ENCODE results near the gene POLR1H.
"Not testable (repeated sequence)": the region's sequence is repeated elsewhere in the genome, so short reads cannot be mapped to it uniquely, and the experiment has no call there.

POLR1H gene, protein sequence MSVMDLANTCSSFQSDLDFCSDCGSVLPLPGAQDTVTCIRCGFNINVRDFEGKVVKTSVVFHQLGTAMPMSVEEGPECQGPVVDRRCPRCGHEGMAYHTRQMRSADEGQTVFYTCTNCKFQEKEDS

DNA sequence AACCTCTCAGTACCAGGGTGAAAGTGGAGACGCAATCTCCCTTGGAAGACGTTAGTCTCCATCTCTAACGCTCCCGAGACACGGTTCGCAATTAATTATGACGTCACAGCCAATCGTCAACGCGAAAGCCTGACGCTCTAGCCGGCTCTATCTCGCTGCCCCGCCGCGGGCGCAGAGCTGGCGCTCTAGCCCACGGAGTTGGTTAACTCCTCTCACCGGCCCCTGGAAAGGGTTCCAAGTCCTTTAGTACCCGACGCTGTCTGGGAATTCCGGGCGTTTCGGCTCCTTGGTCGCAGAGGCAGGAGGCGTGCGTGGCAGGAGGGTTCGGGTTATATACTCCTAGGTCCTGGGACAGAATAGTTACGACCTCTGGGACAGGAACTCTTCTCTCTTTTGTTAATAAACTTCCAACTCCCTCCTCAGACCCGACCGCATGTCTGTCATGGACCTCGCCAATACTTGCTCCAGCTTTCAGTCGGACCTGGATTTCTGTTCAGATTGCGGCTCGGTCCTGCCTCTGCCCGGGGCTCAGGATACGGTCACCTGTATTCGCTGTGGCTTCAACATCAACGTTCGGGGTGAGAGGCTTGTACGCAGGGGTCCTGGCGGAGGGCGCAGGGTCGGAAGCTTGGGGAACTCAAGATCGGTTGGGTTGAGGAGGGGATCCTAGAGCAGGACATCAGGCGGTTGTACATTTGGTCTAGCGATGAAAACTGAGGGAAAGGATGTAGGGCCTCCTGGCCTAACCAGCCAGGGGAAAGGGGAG lies at the start of gene POLR1H:
TSS of gene POLR1H (plus strand) at position 174 of the 766 bp plus-strand sequence. CDS start at position 434, 260 bp downstream.
- DNase-seq (ENCODE audit: low read depth) = peak; percentile 76

GRCh38 chr6:30013291-30013922 lies 47.7 kb upstream of the POLR1H start:
- DNase-seq (ENCODE audit: low read depth) = no peak

- DNase-seq (ENCODE audit: low read depth) = no peak
Observed at GRCh38 chr6:30019819-30020218, 41.2 kb upstream of the POLR1H start.

DNA sequence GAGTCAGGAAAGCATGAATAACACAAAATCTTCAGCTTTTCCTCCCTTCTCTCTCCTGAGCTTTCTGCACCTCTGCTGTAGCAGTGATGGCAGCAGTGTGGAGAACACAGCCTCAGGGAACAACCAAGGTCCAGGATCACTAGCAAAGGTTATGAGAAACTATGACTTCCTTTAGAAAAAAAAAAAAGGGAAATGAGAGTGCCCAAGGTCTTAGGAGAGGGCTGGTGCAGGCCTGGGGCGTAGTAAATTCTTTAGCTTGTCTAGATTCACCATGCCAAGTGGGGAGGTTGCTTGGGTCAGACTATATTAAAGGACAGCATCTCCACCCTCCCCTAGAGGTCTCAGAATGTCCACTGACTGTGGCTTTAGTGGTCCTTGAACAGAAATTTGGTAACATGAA lies 40.4 kb upstream of the POLR1H start:
- no peak for DNase-seq (ENCODE audit: low read depth)

DNA sequence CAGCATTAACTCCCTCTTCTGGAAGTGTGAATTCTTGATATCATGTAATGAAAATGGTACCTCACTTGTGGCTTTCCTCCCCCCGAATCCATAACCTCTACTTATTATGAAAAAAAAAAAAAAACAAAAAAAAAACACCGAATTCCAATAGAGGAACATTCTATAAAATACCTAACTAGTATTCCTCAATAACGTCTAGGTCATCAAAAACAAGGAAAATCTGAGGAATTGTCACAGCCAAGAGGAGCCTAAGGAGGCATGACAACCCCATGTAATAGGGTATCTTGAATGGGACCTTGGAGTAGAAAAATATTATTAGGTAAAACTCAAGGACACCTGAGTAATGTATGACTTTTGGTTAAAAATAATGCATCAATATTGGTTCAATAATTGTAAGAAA lies 38.9 kb upstream of the POLR1H start:
- DNase-seq (ENCODE audit: low read depth) = no peak

GRCh38 chr6:30022712-30023111 lies 38.4 kb upstream of the POLR1H start:
- DNase-seq (ENCODE audit: low read depth) = not testable (repeated sequence)

- DNase-seq (ENCODE audit: low read depth) = no peak
Observed at GRCh38 chr6:30025186-30025585, 35.9 kb upstream of the POLR1H start.

DNA sequence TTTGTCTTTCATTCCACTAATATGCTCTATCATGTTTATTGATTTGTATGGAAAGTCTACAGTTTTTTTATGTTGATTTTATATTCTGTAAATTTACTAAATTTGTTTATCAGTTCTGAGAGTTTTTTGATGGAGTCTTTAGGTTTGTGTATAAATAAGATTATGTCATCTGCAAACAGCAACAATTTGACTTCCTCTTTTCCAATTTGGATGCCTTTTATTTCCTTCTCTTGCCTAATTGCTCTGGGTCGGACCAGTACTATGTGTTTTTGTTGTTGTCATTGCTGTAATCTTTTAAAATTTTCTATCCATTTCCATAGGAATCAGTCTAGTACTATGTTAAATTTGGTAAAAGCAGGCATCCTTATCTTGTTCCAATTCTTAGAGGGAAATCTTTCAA lies 31.5 kb upstream of the POLR1H start:
- DNase-seq (ENCODE audit: low read depth) = no peak

DNA sequence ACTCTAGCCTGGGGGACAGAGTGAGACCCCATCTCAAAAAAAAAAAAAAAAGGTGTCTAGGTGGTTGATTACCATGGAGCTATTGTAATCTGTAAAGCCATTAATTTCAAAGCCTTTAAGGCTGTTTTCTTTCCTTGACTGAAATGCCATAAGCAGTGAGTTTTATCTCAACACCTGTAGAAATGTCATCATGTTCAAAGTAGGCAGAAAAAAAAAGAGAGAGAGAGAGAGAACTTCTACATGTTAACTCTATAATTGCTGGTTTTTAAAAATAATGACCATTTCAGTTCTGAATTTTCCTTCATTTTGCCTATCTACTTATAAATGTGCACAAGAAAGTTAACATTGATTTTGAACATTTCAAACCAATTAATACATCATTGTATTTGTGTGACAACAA lies 29.7 kb upstream of the POLR1H start:
- no peak for DNase-seq (ENCODE audit: low read depth)

DNA sequence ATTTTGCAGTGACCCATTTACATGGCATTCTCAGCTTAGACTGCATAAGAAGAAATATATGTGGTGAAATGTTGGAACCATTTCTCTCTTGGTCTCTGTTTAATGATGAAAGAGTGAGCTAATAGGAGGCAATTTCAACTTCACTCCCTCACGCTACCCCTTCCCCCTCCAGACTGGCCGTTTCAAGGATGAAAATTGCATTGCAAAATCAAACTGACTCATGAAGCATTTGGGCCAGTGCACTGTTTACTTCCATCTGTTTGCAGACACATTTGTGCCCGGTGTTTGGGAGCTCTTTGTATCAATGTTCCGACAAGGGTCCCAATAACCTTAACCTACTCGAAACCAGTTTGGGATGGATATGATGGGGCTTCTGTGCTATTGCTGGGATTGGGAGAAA lies 27.6 kb upstream of the POLR1H start:
- not testable (repeated sequence) for DNase-seq (ENCODE audit: low read depth)

DNA sequence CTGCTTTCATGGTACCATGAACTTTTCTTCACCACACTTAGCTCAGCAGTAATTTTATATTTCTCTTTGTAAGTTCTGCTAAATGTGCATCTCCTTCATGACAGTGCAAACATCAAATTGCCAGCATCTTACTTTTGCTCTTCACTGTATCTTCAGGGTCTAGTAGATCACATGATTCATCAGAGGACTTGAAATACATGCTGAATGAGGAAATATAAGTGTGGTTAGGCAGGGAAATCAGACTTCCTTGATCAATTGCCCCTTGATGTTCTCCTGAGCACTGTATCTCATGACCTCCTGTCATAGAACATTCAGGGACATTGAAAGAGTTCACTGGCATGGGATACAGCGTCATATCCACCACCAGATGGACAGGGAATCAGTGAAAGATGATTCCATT lies 25.3 kb upstream of the POLR1H start:
- DNase-seq (ENCODE audit: low read depth) = no peak

- DNase-seq (ENCODE audit: low read depth) = no peak
Observed at GRCh38 chr6:30037182-30037788, 23.8 kb upstream of the POLR1H start.

- no peak for DNase-seq (ENCODE audit: low read depth)
Observed at GRCh38 chr6:30041221-30041620, 19.8 kb upstream of the POLR1H start.

- DNase-seq (ENCODE audit: low read depth) = no peak
Observed at GRCh38 chr6:30041821-30042220, 19.2 kb upstream of the POLR1H start.

DNA sequence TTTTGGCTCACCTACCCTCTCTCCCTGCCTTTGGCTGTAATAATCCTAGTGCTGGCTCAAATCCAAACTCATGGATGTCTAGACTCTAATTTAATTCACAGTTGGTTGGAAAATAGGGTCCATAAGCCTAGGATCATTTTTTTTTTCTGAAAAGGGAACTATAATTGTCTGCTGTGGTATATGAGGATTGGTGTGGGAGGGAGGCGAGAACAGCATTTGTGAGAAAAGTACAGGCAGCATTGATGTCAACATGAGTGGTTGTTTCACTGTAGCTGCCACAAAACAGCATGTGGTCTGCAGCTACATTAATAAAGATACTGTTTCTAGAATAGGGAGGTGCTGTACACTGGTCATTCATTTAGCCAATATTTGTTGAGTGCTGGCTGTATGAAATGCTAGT lies 18.6 kb upstream of the POLR1H start:
- DNase-seq (ENCODE audit: low read depth) = no peak

- DNase-seq (ENCODE audit: low read depth) = no peak
Observed at GRCh38 chr6:30042914-30043313, 18.2 kb upstream of the POLR1H start.

DNA sequence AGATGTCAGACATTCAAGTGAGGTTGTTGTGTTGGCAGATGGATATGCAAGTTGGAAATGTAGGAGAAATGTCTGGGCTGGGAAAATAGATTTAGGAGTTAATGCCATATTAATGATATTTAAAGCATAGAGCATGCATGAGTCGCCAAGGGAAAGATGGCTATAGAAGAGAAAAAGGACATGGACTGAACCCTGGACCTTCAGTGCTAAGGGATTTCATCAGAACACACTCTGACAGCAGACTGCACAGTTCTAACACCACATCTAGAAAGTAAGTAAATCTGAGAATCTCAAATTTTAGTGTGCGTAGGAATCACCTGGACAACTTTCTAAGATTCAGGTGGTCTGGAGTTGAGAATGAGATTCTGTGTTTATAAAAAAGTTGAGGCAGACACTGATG lies 17.3 kb upstream of the POLR1H start:
- no peak for DNase-seq (ENCODE audit: low read depth)

DNA sequence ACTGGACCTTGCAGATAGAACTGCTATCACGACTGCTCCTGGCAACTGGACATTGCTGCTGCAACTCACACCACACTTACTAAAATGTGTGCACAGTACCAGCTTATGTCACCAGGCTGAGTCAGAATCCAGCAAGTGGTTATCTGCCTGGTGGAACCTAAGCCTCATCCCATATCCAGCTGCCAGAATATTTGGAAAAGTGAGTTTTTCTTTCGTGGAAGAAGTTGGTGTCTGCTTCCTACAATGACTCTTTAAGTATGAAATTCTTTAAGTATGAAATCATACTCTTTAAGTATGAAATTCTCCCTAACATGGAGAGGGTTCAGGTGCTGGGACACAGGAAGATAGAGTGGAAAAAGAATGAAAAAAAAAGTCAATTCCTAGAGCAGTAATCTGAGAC lies 16.4 kb upstream of the POLR1H start:
- no peak for DNase-seq (ENCODE audit: low read depth)

DNA sequence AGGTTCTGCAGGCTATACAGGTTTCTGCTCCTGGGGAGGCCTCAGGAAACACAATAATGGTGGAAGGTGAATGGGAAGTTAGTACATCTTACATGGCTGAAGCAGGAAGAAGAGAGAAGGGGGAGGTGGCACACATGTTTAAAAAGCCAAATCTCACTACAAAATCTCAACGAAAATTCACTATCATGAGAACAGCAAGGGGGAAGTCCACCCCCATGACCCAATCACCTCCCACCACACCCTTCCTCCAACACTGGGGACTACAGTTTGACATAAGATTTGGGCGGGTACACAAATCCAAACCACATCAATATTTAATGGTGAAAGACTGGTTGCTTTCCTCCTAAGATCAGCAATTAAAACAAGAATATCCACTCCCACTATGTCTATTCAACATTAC lies 13.8 kb upstream of the POLR1H start:
- no peak for DNase-seq (ENCODE audit: low read depth)

GRCh38 chr6:30053682-30054081 lies 7.4 kb upstream of the POLR1H start:
- DNase-seq (ENCODE audit: low read depth) = no peak

DNA sequence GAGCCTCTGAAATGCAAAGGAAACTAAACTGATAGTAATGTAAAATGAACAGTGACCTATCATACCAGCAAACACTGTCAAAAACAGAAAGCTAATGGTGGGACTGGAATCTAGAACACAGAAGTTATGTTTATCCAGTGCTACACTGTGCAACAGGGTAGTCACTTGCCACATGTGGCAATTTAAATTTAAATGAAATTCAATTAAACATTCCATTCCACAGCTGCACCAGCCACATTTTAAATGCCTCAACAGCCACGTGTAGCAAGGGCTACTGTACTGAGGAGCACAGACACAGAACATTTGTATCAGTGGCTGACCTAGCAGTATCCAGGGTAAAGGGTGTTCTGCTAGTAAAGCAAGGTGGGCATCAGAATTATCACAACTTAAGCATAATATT lies 5.6 kb upstream of the POLR1H start:
- no peak for DNase-seq (ENCODE audit: low read depth)

DNA sequence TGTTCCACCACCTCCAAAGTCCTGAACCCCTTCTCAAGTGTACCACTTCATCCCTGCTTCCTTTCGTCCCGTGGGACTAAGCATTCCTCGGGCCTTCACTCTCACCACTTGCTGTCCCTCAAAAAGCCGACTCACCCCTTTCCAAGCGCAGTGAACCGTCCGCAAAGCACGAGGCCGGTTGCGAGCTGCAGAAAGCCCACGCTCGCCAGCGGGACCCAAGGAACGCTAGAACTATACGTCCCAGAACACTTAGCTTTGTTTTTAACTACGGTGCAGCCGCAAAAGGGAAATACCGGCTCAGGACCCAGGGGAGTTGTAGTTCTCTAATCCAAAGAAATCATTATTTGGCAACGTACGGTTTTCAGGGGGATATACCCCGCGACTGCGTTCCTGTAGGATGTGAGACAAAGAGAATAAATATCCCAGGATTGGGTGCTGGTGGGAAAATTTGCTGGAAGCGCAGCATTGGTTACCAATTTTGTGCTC lies 416 bp upstream of the POLR1H start:
- no peak for DNase-seq (ENCODE audit: low read depth)

DNA sequence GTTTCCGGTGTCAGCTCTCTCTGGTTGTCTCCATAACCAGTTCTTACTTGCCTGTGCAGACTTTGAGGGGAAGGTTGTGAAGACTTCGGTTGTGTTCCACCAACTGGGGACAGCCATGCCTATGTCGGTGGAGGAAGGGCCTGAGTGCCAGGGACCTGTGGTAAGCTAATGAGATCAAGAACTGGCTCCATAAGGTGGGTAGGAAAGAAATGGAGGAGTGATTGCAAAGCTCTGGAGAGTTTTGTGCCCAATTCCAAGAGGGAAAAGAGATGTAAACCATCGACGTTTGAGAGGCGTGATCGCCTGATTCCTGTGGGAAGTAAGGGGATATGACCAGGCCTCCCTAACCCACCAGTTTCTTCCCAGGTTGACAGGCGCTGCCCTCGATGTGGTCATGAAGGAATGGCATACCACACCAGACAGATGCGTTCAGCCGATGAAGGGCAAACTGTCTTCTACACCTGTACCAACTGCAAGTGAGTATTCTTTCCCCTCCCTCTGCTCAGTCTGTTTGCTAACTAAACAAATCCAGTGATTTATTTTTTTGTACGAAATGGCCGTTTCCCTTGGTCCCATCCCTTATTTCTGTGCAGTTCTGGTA lies 893 bp downstream of the POLR1H start:
- no peak for DNase-seq (ENCODE audit: low read depth)

All from stimulated activated CD8-positive, alpha-beta memory T cell treated with anti-CD3 and anti-CD28 coated beads, Interleukin-12 subunit alpha, Interleukin-12 subunit beta, amount 100 ng/mL, for 4 hours (primary cell).